Right atrium auricular region (tissue), 2 donors: ENCODE measurements around the gene EEF1A2. TPM values are rescaled to one million over a fixed set of nuclear protein-coding genes. Genes with fewer than 3 reads are reported as not detected.
A peak's percentile ranks its signal among the peaks of the same experiment; 100 is the strongest.

Experiments used
- DNase-seq: peaks from one replicate; pipeline ENCODE4 v3.0.0-alpha.2; 2019; ENCODE audit warnings: low spot score
- H3K27ac ChIP-seq, 2 donors: fragments of 200-600 bp; sonication (generic); 1 replicate in 1 of 2; 2 replicates in 1 of 2; pipeline ENCODE4 v1.5.1; 2016 to 2019
- H3K27me3 ChIP-seq, 2 donors: fragments of 200-600 bp; sonication (generic); one replicate each; pipeline versions ENCODE4 v1.5.1 to v1.6.0; 2017 to 2019
- H3K36me3 ChIP-seq: fragments of 200-600 bp; sonication (generic); one replicate; pipeline ENCODE4 v1.5.1; 2016
- H3K4me1 ChIP-seq, 2 donors: fragments of 200-600 bp; sonication (generic); one replicate each; pipeline versions ENCODE4 v1.5.1 to v1.6.0; 2017 to 2019
- H3K4me3 ChIP-seq, 2 donors: fragments of 200-600 bp; sonication (generic); 1 replicate in 1 of 2; 2 replicates in 1 of 2; pipeline ENCODE4 v1.5.1; 2017 to 2019; ENCODE audit warnings: mild to moderate bottlenecking in 1 of 2, moderate library complexity in 1 of 2
- H3K9me3 ChIP-seq, 2 donors: fragments of 200-600 bp; sonication (generic); one replicate each; pipeline ENCODE4 v1.5.1; 2019
- total RNA-seq, 2 donors: library from RNA; depleted of rRNA; stranded (reverse); fragments of >200 nt; gene quantifications; one replicate each; pipeline ENCODE4 v1.1.0, GENCODE V29; 2016
- TF ChIP-seq, protein P1 (sequence below), 2 donors: fragments of 200-600 bp; sonication (generic); IDR thresholded peaks; one replicate each; pipeline ENCODE4 v1.5.1; 2019; ENCODE audit warnings: antibody characterized with exemption in 2 of 2

EEF1A2 gene
- total RNA-seq, 2 donors from 2014 or later = 797 to 886 TPM

DNA sequence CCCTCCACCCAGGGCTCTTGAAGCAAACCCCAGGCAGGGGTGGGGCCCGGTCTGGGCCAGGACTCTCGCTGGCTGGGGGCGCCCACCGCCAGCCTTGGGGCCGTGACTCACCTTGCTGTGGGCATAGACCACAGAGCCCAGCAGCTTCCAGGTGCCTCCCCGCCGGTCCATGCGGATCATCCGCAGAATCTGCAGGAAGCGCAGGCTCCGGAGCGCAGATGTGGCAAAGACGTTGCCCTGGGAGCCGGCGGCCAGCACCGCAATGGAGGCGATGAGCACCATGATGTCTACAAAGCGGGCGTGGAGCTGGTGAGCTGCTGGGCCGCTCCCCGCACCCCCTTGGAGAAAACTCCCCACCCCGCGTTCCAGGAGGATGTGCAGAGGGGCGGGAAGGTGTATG lies 54.3 kb downstream of the EEF1A2 start:
- Histone ChIP-seq H3K4me1 (no peaks in the 10 kb centered on the region), H3K9me3 (no peaks in the 10 kb centered on the region), H3K27me3 (no peaks in the 10 kb centered on the region), H3K27ac (no peak overlapping the region), H3K4me3 (no peak overlapping the region), H3K36me3 (no peaks in the 10 kb centered on the region)
- TF ChIP-seq, protein P1, sequence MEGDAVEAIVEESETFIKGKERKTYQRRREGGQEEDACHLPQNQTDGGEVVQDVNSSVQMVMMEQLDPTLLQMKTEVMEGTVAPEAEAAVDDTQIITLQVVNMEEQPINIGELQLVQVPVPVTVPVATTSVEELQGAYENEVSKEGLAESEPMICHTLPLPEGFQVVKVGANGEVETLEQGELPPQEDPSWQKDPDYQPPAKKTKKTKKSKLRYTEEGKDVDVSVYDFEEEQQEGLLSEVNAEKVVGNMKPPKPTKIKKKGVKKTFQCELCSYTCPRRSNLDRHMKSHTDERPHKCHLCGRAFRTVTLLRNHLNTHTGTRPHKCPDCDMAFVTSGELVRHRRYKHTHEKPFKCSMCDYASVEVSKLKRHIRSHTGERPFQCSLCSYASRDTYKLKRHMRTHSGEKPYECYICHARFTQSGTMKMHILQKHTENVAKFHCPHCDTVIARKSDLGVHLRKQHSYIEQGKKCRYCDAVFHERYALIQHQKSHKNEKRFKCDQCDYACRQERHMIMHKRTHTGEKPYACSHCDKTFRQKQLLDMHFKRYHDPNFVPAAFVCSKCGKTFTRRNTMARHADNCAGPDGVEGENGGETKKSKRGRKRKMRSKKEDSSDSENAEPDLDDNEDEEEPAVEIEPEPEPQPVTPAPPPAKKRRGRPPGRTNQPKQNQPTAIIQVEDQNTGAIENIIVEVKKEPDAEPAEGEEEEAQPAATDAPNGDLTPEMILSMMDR (IDR thresholded peaks at IDR 0.05) = no peak
- DNase-seq = no peak

DNA sequence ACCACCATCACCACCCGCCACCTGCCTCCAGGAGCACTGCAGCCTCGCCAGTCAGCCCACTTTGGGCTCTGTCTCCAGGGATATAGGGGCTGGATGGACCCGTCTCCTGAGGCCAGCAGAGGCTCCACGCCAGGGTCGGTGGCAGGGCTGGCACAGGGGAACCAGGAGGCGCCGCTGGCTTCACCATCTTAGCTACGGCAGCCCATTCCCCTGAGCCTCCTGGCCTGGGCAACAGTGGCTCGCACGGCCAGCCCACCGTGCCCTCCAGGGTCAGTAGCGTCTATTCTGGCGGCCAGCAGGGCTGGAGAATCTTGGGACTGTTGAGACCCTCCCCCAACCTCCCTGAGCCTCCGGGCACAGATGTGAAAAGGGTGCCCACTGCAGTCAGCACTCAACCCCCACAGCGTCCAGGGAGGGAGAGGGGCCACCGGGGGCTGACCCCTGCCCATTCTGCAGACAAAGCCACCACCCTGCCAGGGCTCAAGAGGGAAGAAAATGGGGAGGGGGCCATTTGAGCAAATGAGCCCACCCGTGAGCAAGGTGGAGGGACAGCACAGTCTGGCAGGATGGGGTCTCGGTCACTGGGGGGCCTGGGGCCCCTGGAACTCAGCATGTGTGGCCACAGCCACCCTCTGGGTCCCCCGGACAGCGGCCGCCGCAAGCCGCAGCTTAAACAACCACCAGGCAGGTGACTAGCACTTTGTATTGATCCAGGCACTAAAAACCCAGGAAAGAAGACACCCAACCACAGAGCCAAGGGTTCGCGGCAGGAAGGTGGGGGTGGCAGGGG lies 55.1 kb downstream of the EEF1A2 start:
- TF ChIP-seq, protein P1 (IDR thresholded peaks at IDR 0.05) = no peak
- H3K9me3 ChIP-seq = no peaks in the 10 kb centered on the region
- no peaks in the 10 kb centered on the region for H3K36me3 ChIP-seq
- no peaks in the 10 kb centered on the region for H3K27me3 ChIP-seq
- no peak for DNase-seq
- no peak overlapping the region for H3K4me3 ChIP-seq
- H3K27ac ChIP-seq = no peak overlapping the region
- no peaks in the 10 kb centered on the region for H3K4me1 ChIP-seq

DNA sequence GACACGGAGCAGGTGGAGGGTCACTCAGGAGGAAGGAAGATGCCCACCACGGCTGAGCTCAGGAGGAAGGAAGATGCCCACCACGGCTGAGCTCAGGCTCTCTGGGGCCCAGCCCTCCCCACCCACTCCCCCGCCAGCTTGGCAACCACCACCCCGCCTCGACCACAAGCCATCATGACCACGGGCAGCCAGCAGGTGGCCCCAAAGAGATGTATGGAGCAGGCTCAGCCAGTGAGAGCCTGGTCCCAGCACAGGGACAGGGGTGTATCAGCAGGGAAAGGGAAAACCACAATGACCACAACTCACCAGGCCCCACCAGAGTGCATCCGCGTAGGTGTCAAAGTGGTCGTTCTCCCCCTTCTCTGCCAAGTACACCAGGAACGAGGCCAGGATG lies 56.8 kb downstream of the EEF1A2 start:
- H3K36me3 ChIP-seq = no peaks in the 10 kb centered on the region
- H3K4me1 ChIP-seq = no peaks in the 10 kb centered on the region
- no peak overlapping the region for H3K27ac ChIP-seq
- no peaks in the 10 kb centered on the region for H3K27me3 ChIP-seq
- DNase-seq = no peak
- no peak overlapping the region for H3K4me3 ChIP-seq
- TF ChIP-seq, protein P1 (IDR thresholded peaks at IDR 0.05) = peak; percentile 29 to 64
- H3K9me3 ChIP-seq = no peaks in the 10 kb centered on the region

DNA sequence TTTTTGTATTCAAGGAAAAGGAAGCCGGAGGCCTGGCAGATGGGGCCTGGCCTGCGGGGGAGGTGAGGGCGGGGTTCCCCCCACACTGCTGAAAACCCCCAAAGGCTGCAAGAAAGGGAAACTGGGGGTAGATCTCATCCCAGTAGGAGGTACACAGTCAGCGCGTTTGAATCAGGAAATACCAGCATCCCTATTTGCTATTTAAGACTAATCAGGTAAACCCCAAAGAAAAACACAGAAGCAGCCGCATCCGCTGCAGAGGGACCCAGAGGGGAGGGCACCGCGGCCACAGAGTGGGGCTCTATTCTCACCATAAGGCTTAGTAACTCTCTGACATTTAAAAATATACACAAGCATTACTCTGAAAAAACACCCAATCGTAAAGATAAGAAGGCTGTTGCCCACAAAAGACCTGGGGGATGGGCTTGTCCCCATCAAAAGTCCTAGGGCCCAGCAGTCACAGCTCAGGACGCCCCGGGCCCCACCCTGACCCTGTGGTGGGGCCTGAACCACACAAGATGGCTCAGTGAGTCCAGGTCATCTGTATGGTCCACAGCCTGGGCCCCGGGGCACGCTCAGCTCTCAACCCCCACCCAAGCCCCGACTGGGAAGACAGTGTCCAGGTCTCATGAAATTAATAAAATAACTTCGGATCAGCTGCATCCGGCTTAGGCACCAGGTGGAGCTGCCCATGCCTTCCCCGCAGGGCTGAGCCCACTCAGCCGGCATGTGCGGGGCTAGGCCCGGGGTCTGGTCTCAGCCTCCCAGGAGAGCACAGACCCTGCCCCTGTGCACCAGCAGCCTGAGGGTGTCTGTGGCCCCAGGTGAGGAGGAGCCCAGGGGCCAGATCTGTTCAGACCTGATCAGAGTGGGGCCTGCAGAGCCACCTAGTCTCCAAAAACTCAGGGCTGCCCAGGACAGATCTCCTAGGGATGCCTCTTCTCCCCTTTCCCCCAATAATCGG lies 57.5 kb downstream of the EEF1A2 start:
- Histone ChIP-seq H3K27ac (no peak overlapping the region), H3K4me3 (no peak overlapping the region), H3K4me1 (no peaks in the 10 kb centered on the region), H3K36me3 (no peaks in the 10 kb centered on the region), H3K9me3 (no peaks in the 10 kb centered on the region), H3K27me3 (no peaks in the 10 kb centered on the region)
- DNase-seq = no peak
- TF ChIP-seq, protein P1 (IDR thresholded peaks at IDR 0.05) = no peak

DNA sequence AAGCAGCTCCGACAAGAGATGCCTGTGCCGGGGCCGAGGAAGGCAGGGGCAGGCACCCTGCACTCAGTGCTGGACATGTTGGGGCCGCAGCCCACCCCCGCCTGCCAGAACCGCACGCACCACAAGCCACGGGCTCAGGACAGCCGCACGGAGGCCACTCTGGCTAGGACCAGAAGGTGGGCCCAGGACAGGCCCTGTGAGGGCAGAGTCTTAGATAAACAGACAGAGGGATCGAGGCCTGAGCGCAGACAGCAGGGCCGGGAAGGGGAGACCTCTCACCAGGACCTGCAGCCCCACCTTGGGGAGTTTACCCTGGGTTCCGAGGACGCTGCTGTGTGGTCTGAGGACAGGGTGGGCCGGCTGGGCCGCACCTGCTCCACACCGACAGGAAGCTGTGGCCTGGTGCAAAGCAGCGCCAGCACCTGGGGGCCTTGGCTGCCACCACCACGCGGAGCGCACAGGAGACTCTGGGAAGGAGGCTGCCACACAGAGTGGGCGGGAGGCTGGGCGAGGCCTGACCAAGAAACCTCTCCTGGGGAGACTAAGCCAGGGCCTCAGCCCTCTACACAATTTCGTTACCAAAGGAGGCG lies 58.4 kb downstream of the EEF1A2 start:
- no peak overlapping the region for H3K4me3 ChIP-seq
- H3K27ac ChIP-seq = no peak overlapping the region
- H3K4me1 ChIP-seq = no peaks in the 10 kb centered on the region
- no peaks in the 10 kb centered on the region for H3K9me3 ChIP-seq
- TF ChIP-seq, protein P1 (IDR thresholded peaks at IDR 0.05) = no peak
- DNase-seq = no peak
- H3K27me3 ChIP-seq = no peaks in the 10 kb centered on the region
- H3K36me3 ChIP-seq = no peaks in the 10 kb centered on the region
